ENCODE results near the gene ING3.

DNA sequence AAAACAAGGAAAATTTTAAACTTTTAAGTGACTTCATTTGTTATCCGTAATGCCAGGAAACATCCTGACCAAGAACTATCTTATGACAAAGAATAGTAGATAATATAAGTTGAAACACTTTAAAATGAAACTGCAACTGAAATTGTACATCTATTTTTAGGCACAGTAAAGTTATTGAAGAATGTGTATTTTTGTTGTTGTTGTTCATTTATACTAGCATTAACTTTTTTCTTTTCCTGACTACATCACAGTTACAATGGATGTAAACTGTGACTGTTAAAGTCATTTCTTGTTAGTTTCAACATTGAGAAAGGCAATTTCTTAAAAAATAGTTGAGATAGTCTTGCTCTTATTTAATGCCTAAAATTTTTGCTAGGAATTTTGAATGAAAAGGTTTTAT is 40.6 kb downstream of the ING3 start:
- no peak for TF ChIP-seq CTCF (optimal IDR thresholded peaks at IDR 0.05 in 1 of 3, IDR thresholded peaks at IDR 0.05 in 1 of 3, conservative IDR thresholded peaks at IDR 0.05 in 1 of 3; ENCODE audit: extremely low read depth in 1 of 3, insufficient read depth in 2 of 3, low read length in 3 of 3)
- no peak for TF ChIP-seq EZH2 (IDR thresholded peaks at IDR 0.05; ENCODE audit: low read length)

Data from keratinocyte (primary cell).